ENCODE data around the gene PTPRK. TPM values are rescaled to one million over a fixed set of nuclear protein-coding genes. Genes with fewer than 3 reads are reported as not detected.

PTPRK gene
- total RNA-seq, result 1.0 and 1.9 TPM in 2 replicates

DNA sequence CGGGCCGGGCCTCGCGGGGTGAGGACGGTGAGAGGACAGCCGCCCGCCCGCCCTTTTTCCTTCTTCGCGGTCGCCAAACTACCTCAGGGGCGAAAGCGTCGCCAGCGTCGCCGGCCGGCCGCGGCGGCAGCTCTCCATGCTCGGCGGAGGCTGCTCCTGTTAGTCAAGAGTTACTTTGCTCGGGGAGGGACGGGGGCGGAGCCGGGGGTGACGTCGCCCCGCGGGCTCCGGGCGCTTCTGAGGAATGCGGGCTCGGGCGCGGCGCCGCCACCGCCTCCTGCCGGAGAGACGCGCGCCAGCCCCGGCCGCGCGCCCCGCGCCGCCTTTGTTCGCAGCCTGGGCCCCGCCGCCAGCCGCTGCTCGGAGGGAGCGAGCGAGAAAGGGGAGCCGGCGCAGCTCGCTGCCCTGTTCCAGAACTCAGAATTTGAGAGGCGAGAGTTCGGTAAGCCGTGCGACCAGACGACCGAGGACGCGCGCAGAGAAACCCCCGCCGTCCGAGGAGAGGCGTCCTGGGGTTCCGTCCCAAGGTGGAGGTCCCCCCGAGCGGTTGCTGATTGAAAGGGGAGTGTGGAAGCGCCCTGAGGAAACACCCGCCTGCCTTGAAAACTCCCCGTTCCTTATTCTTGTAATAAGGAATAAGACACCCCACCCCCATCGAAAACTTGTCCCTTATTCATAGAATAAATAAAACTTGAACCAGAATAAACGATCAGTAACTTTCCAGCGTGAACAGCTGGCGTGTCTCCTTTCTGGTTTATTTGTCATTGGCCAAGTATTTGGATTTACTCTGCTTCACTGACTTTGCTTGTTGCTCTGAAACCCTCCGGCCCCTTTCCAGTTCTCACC is at the start of gene PTPRK:
Gene PTPRK (minus strand): TSS at position 164 of the 846 bp plus-strand sequence. CDS start 241 bp downstream, outside the sequence.
- intact Hi-C loops (cut with micrococcal nuclease), result loop anchor here (1.0 to 5.0 kb wide), 9 partner anchors 42 to 1254 kb away; partner anchors contain the start of genes ECHDC1 and RNF146

GRCh38 chr6:128567029-128567428 is 46.6 kb upstream of the PTPRK start:
- intact Hi-C loops (cut with micrococcal nuclease), result no loop called here

DNA sequence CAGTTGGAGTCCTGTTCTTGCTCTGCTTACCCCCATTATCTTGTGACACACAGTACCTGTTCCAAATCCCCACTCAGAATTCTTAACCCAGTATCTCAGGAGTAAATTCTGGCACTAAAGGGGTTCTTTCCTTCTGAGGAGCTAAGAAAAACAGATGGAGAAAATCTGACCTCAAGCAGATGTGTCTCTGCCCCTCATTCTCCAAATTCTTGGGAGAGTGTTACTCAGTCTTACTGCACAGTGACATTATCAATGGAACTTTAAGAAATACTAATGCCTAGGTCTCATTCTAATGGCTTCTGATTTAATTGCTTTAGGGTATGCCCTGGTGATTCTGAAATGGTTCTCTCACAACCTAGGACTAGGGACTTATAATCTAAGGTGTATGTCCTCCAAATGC is 40.6 kb upstream of the PTPRK start:
- intact Hi-C loops (cut with micrococcal nuclease), result no loop called here

- intact Hi-C loops (cut with micrococcal nuclease), result no loop called here
Measured at GRCh38 chr6:128558924-128559323, 38.5 kb upstream of the PTPRK start.

GRCh38 chr6:128558021-128558420 is 37.6 kb upstream of the PTPRK start:
- intact Hi-C loops (cut with micrococcal nuclease), result no loop called here

DNA sequence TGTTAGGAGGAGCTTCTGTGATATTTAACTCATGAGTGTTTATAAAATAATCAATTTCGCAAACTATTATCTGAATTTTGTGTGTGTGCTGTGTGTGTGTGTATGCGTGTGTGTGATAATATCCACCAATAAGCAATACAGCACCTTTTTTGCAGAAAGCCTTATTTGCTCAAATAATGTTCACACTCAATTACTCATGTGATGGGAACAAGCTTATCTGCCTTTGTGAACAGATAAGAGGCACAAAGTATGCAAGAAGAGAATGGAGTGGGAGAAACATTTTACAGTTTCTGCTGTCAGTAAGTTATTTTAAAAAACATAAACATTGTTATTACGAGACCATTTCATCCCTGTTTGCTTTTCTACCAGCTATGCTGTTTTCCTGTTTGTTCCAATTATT is 36.7 kb upstream of the PTPRK start:
- intact Hi-C loops (cut with micrococcal nuclease), result no loop called here

DNA sequence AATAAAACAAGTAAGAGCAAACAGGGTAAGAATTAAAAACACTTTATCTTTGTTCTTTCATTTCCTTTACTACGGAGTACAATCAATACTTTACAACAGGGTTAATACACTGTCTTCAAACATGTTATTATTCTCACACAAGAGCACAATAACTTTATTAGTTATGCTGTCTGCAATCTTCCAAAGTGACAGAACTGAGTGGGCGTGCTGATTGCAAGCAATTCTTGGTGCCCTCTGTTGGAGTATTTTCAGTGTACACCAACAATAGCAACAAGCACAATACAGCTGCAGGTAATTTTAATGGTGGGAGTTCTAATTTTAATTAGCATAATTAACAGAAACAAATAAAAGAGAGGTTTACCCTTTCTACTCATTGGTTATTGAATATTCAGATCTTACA is 33.9 kb upstream of the PTPRK start:
- intact Hi-C loops (cut with micrococcal nuclease), result no loop called here

DNA sequence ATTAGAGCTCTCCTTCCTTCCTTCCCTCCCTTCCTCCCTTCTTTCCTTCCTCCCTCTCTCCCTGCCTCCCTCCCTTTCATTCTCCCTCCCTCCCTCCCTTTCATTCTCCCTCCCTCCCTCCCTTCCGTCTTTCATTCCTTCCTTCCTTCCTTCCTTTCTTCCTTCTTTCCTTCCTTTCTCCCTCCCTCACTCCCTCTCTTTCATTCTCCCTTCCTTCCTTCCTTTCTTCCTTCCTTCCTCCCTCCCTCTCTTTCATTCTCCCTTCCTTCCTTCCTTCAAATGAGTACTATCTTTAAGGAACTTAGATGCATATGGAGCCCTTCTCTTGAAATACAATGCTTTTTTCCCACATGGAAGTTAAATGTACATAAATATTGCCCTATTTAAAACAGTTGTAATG is 20.9 kb upstream of the PTPRK start:
- intact Hi-C loops (cut with micrococcal nuclease), result no loop called here

- intact Hi-C loops (cut with micrococcal nuclease), result no loop called here
Measured at GRCh38 chr6:128538763-128539162, 18.4 kb upstream of the PTPRK start.

DNA sequence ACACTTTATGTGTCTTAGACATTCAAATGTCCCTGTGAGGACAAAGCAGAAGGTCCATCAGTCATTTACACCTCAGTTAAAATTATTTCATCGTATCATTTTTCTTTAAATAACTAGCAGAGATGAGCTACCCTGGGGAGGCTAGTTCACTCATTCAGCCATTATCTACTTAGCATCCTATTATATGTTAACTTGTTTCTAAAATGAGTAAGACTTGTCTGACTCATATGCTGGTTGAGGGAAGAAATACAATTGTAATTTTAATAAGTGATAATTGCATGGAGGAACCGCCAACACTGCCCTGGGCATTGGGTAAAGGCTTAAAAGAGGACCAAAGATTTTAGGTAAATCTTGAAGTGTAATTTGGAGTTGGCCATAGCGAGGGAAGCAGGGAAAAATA is 12.4 kb upstream of the PTPRK start:
- intact Hi-C loops (cut with micrococcal nuclease), result no loop called here

- intact Hi-C loops (cut with micrococcal nuclease), result no loop called here
Measured at GRCh38 chr6:128532136-128532535, 11.7 kb upstream of the PTPRK start.

DNA sequence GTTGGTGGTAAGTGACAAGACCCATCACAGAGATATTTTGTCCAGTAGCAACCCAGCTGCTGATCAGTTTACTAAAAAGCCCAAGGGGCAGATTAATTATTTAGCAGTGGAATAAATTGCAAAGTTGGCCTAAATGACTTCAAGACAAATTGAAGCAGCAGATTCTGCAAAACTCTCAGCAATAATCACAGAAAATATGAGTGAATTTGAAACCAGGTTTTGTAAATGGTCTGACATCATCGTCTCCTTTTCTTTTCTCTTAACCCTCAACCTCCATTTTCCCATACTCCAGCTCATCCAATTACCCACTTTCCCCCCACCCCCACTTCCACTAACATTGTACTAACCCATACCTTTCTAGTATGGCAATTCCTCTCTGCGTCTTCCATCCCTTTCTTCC is 11.3 kb upstream of the PTPRK start:
- intact Hi-C loops (cut with micrococcal nuclease), result no loop called here

GRCh38 chr6:128528241-128528640 is 7.8 kb upstream of the PTPRK start:
- intact Hi-C loops (cut with micrococcal nuclease), result no loop called here

DNA sequence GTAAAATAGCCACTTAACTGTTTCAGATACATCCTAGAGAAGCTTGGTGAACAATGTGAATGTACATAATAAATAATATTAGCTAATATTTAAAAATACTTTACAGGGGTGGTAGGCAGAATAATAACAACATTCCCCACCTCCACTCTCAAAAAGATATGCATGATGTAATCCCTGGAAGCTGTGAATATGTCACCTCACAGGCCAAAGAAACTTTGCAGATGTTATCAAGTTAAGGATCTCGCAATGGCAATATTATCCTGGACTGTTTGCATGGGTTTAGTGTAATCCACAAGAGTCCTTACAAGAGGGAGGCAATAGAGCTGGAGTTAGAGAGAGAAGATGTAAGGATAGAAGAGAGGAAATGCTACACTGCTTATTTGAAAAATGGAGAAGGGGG is 7.0 kb upstream of the PTPRK start:
- intact Hi-C loops (cut with micrococcal nuclease), result no loop called here

- intact Hi-C loops (cut with micrococcal nuclease), result no loop called here
Measured at GRCh38 chr6:128526152-128526914, 5.9 kb upstream of the PTPRK start.

DNA sequence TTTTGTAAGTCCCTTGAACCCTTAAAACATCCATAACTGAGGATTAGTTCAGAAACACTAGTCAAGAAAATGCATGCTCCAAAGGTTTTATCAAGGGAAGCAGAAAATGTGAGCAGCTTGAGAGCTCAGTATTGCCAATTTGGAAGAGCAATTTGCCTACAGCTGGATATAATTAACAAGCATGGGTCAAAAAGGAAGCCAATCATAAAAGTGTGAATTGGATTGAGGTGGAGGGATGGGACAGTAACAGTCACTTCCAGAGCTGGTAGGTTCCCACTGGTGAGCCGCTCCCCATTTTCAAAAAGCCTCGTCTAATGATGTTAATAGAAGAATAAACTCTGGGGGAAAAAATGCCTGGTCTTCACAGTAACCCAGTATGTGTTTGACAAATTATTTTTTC is 5.0 kb upstream of the PTPRK start:
- intact Hi-C loops (cut with micrococcal nuclease), result no loop called here

- intact Hi-C loops (cut with micrococcal nuclease), result loop anchor here (2.0 to 5.0 kb wide), 6 partner anchors 42 to 1179 kb away; partner anchors contain the start of gene ECHDC1
Measured at GRCh38 chr6:128521282-128521632, 858 bp upstream of the PTPRK start.

- intact Hi-C loops (cut with micrococcal nuclease), result loop anchor here (1.0 to 5.0 kb wide), 10 partner anchors 41 to 1254 kb away; partner anchors contain the start of genes ECHDC1 and RNF146
Measured at GRCh38 chr6:128519931-128520435, 416 bp downstream of the PTPRK start.

- intact Hi-C loops (cut with micrococcal nuclease), result loop anchor here (5.0 kb wide), 1 partner anchor 622 kb away; no protein-coding TSS in a partner anchor
Measured at GRCh38 chr6:128519132-128519930, 1.1 kb downstream of the PTPRK start.

GRCh38 chr6:128518434-128519131 is 1.8 kb downstream of the PTPRK start:
- intact Hi-C loops (cut with micrococcal nuclease), result loop anchor here (5.0 kb wide), 1 partner anchor 621 kb away; no protein-coding TSS in a partner anchor
